OCI-LY7 (cell line): ENCODE results near the gene ALDH1A3. TPM values are rescaled to one million over a fixed set of nuclear protein-coding genes. Genes with fewer than 3 reads are reported as not detected.

ENCODE experiments used
- BruUV-seq: library from RNA; stranded (reverse); fragments of 400-500 nt; replicated peaks from 2 replicates; lab custom pipeline; 2021; lab: Mats Ljungman, UMichigan
- CTCF ChIA-PET: fragments of 300-600 bp; sonication (Branson Sonifier 250); formaldehyde crosslinking; loops from one replicate; lab custom pipeline; 2022; ENCODE audit warnings: antibody characterized with exemption; ENCODE audit not compliant: unreplicated experiment; lab: Charles Lee
- POLR2A ChIA-PET: fragments of 300-600 bp; sonication (Branson Sonifier 250); formaldehyde crosslinking; loops from one replicate; lab custom pipeline; 2022; ENCODE audit warnings: antibody characterized with exemption; lab: Charles Lee
- DNase-seq: peaks from one replicate; pipeline ENCODE4 v3.0.0-alpha.2; 2015; ENCODE audit warnings: low spot score
- H2AFZ ChIP-seq: fragments of 200-600 bp; sonication (generic), shearing (Covaris generic); 2 replicates; pipeline ENCODE4 v1.6.1; 2014; ENCODE audit warnings: mild to moderate bottlenecking, antibody characterized with exemption, low read length, moderate library complexity
- H3K27ac ChIP-seq: fragments of 200-600 bp; sonication (generic); 2 replicates; pipeline ENCODE4 v1.5.1; 2014; ENCODE audit warnings: mixed run types, low read depth, mild to moderate bottlenecking, moderate library complexity, low read length, inconsistent platforms; ENCODE audit not compliant: poor library complexity, severe bottlenecking
- H3K36me3 ChIP-seq: fragments of 200-600 bp; sonication (generic); 2 replicates; pipeline ENCODE4 v1.6.1; 2014; ENCODE audit warnings: mild to moderate bottlenecking, antibody characterized with exemption, low read length, moderate library complexity, mixed read lengths; ENCODE audit not compliant: insufficient read depth
- H3K4me1 ChIP-seq: fragments of 200-600 bp; sonication (generic); 2 replicates; pipeline ENCODE4 v1.5.1; 2014; ENCODE audit warnings: mild to moderate bottlenecking, low read length; ENCODE audit not compliant: insufficient read depth, poor library complexity, severe bottlenecking
- H3K4me2 ChIP-seq: fragments of 200-600 bp; sonication (generic); 2 replicates; pipeline ENCODE4 v1.6.1; 2014; ENCODE audit warnings: mild to moderate bottlenecking, low read length
- H3K4me3 ChIP-seq: fragments of 200-600 bp; sonication (generic); 2 replicates; pipeline ENCODE4 v1.5.1; 2014; ENCODE audit warnings: mild to moderate bottlenecking, low read depth, low read length; ENCODE audit not compliant: poor library complexity, severe bottlenecking
- H3K79me2 ChIP-seq: fragments of 200-600 bp; sonication (generic); 2 replicates; pipeline ENCODE4 v1.6.1; 2016; ENCODE audit warnings: low read depth, mild to moderate bottlenecking, low read length, moderate library complexity, mixed read lengths; ENCODE audit not compliant: insufficient read depth
- H3K9me2 ChIP-seq: fragments of 200-600 bp; sonication (generic); 2 replicates; pipeline ENCODE4 v1.6.1; 2016; ENCODE audit warnings: mild to moderate bottlenecking, low read length, mixed read lengths; ENCODE audit not compliant: insufficient read depth
- H3K9me3 ChIP-seq: fragments of 200-600 bp; sonication (generic); 2 replicates; pipeline ENCODE4 v1.6.1; 2014; ENCODE audit warnings: mild to moderate bottlenecking, mixed run types, low read length, mixed read lengths
- H4K20me1 ChIP-seq: fragments of 200-600 bp; sonication (generic); 2 replicates; pipeline ENCODE4 v1.6.1; 2014; ENCODE audit warnings: mild to moderate bottlenecking, antibody characterized with exemption, low read length, moderate library complexity, mixed read lengths; ENCODE audit not compliant: insufficient read depth
- EZH2phosphoT487 ChIP-seq: fragments of 200-600 bp; sonication (generic); IDR thresholded peaks from 2 replicates; pipeline ENCODE4 v1.6.1; 2018; ENCODE audit warnings: low read depth, borderline replicate concordance, mild to moderate bottlenecking, mixed run types, antibody characterized with exemption, low read length, moderate library complexity, mixed read lengths
- intact Hi-C: fragments of 100-400 bp; cut with micrococcal nuclease; formaldehyde crosslinking; loops from one replicate; pipeline ENCODE4 v1.10.0; 2022; ENCODE audit not compliant: unreplicated experiment
- total RNA-seq, 2 experiments: library from RNA; depleted of rRNA in 1 of 2; stranded (reverse); fragments of >200 nt in 1 of 2; shearing (Covaris generic) in 1 of 2; gene quantifications; 2 replicates each; pipeline ENCODE4 v1.2.3, GENCODE V29; 2014 to 2022
- TF ChIP-seq, protein P1 (sequence below): fragments of 200-600 bp; sonication (generic); conservative IDR thresholded peaks from 2 replicates; pipeline ENCODE4 v1.5.1; 2014; ENCODE audit warnings: mild to moderate bottlenecking, antibody characterized with exemption, low read length, moderate library complexity, mixed read lengths

The ALDH1A3 gene
- total RNA-seq, 2 experiments from 2014 or later = not detected

DNA sequence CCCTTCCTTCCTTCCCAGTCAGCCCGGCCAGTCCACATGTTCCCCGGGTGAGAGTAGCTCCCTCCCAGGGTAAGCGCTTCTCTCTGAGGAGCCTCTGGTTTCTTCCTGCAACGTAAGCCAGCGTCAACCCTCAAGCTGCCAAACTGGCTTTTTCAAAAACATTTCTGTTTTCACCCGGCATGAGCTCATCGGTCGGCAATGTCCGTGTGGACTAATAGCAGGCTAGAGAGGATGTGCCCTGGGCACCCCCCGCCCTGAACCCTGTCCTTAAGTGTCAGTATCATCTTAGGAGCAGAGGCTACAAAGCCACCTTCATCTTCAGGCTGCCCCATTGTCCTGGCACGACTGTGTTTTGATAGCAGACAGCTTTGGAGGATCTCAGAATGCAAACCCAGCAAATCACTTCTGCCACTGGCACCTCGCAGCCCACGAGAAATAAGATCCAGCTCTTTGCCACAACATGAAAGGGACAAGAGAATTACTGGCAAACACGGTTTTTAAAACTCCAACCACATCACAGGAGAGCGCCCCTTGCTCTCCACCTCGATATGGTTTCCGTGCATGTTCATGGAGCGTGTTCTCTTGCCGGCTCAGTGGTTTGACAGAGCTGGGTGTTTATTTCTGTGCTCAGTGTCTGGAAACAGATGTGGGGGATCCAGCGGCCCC, 9.9 kb downstream of the ALDH1A3 start:
- ChIA-PET CTCF (no interaction called here), POLR2A (interaction anchor here (0.6 kb wide), 1 partner anchor 386 kb away, joined by 3 read pairs; no protein-coding TSS in a partner anchor)
- Histone ChIP-seq H3K79me2 (no peaks in the 10 kb centered on the region), H3K4me2 (no peak overlapping the region), H3K36me3 (no peaks in the 10 kb centered on the region), H3K27ac (no peak overlapping the region), H4K20me1 (no peaks in the 10 kb centered on the region), H3K9me3 (no peaks in the 10 kb centered on the region), H3K4me3 (no peak overlapping the region), H3K4me1 (no peaks in the 10 kb centered on the region), H2AFZ (no peak overlapping the region), H3K9me2 (no peaks in the 10 kb centered on the region)
- intact Hi-C loops = no loop called here
- no peak for DNase-seq
- no peak for TF ChIP-seq EZH2phosphoT487
- TF ChIP-seq, protein P1, sequence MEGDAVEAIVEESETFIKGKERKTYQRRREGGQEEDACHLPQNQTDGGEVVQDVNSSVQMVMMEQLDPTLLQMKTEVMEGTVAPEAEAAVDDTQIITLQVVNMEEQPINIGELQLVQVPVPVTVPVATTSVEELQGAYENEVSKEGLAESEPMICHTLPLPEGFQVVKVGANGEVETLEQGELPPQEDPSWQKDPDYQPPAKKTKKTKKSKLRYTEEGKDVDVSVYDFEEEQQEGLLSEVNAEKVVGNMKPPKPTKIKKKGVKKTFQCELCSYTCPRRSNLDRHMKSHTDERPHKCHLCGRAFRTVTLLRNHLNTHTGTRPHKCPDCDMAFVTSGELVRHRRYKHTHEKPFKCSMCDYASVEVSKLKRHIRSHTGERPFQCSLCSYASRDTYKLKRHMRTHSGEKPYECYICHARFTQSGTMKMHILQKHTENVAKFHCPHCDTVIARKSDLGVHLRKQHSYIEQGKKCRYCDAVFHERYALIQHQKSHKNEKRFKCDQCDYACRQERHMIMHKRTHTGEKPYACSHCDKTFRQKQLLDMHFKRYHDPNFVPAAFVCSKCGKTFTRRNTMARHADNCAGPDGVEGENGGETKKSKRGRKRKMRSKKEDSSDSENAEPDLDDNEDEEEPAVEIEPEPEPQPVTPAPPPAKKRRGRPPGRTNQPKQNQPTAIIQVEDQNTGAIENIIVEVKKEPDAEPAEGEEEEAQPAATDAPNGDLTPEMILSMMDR = no peak
- BruUV-seq = no TSS peak

DNA sequence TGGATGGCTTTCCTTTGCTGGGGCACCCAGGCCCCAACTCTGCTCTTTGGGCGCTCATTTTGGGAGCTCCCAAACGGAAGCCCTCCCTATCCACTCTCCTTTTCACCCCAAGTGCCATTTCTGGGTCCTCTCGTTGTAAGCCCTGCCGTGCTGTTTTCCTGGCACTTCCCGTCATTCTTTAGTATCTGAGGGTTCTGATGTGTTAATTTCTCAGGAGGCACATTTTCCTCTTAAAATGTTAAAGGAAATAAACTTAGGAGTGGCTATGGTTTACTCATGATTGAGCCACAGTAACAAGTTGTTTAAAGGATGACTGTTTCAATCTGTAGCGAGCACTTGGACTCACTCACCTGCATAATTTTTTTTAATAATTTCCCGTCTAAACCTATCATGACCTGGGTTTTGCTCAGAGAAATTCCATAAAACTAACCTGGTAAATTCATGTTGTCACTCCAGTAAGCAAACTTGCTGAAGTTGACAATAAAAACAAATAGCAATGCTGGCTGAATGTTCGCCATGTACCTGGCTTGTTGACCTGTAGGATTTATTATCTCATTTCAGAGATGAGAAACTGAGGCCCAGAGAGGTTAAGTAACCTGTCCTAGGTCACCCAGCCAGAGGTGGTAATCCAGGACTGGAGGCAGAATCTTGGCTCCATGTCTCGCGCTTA, 10.6 kb downstream of the ALDH1A3 start:
- intact Hi-C loops = no loop called here
- H3K79me2 ChIP-seq = no peaks in the 10 kb centered on the region

More for the DNA sequence above, 10.6 kb downstream of the ALDH1A3 start:
- H4K20me1 ChIP-seq = no peaks in the 10 kb centered on the region
- no peak for DNase-seq
- CTCF ChIA-PET = no interaction called here
- no peak for TF ChIP-seq EZH2phosphoT487
- TF ChIP-seq, protein P1 = no peak
- no peaks in the 10 kb centered on the region for H3K36me3 ChIP-seq
- no peaks in the 10 kb centered on the region for H3K4me1 ChIP-seq
- no TSS peak for BruUV-seq
- no peak overlapping the region for H3K4me2 ChIP-seq
- no peak overlapping the region for H3K27ac ChIP-seq
- POLR2A ChIA-PET = interaction anchor here (0.6 kb wide), 1 partner anchor 386 kb away, joined by 3 read pairs; no protein-coding TSS in a partner anchor
- no peaks in the 10 kb centered on the region for H3K9me2 ChIP-seq
- no peak overlapping the region for H3K4me3 ChIP-seq
- no peaks in the 10 kb centered on the region for H3K9me3 ChIP-seq
- no peak overlapping the region for H2AFZ ChIP-seq
